Fibroblast of villous mesenchyme (primary cell): ENCODE results near the gene NAV3. TPM values are rescaled to one million over a fixed set of nuclear protein-coding genes. Genes with fewer than 3 reads are reported as not detected.

ENCODE experiments used
- DNase-seq: peaks from one replicate; pipeline ENCODE4 v3.0.0-alpha.2; 2010; ENCODE audit warnings: low read depth
- H3K4me3 ChIP-seq: 2 replicates; pipeline ENCODE4 v1.5.1; 2011; ENCODE audit warnings: low read depth, mild to moderate bottlenecking, low read length
- total RNA-seq: library from RNA; depleted of rRNA; stranded (reverse); fragments of >200 nt; gene quantifications from 2 replicates; pipeline ENCODE4 v1.2.3, GENCODE V29; 2012
- TF ChIP-seq, protein P1 (sequence below): IDR thresholded peaks from 2 replicates; pipeline ENCODE4 v1.5.1; 2012; ENCODE audit warnings: low read depth, mild to moderate bottlenecking, low read length; ENCODE audit not compliant: insufficient read depth

The NAV3 gene
- total RNA-seq, 1 donor, result 206 TPM

- TF ChIP-seq, protein P1, sequence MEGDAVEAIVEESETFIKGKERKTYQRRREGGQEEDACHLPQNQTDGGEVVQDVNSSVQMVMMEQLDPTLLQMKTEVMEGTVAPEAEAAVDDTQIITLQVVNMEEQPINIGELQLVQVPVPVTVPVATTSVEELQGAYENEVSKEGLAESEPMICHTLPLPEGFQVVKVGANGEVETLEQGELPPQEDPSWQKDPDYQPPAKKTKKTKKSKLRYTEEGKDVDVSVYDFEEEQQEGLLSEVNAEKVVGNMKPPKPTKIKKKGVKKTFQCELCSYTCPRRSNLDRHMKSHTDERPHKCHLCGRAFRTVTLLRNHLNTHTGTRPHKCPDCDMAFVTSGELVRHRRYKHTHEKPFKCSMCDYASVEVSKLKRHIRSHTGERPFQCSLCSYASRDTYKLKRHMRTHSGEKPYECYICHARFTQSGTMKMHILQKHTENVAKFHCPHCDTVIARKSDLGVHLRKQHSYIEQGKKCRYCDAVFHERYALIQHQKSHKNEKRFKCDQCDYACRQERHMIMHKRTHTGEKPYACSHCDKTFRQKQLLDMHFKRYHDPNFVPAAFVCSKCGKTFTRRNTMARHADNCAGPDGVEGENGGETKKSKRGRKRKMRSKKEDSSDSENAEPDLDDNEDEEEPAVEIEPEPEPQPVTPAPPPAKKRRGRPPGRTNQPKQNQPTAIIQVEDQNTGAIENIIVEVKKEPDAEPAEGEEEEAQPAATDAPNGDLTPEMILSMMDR, result no peak
- DNase-seq, result peak; percentile 57
- peak overlapping the region; percentile 12 for H3K4me3 ChIP-seq
Measured at GRCh38 chr12:77946541-77947061, 115.9 kb downstream of the NAV3 start.

DNA sequence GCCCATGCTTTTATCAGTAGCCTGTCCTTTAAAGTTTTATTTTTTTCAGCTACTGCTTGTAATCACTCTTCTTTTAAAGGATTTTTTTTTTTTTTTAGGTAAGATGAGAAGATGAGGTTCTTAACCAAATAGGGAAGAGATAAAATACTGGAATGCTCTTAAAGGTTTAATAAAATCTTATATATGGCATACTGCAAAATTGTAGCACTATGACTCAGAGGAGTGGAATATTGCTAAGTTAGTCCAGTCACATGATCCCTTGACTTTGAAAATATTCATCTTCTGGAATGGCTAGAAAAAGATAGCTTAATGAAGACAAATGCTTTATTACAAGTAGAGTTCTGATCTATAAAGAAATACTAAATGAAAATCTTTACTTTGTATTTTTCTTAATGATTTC is 116.6 kb downstream of the NAV3 start:
- H3K4me3 ChIP-seq, result no peak overlapping the region
- DNase-seq, result peak; percentile 63

GRCh38 chr12:77947746-77948145 is 117.1 kb downstream of the NAV3 start:
- H3K4me3 ChIP-seq, result no peak overlapping the region
- no peak for DNase-seq
- TF ChIP-seq, protein P1, result no peak

More for the DNA sequence above, 116.6 kb downstream of the NAV3 start:
- TF ChIP-seq, protein P1, result no peak

DNA sequence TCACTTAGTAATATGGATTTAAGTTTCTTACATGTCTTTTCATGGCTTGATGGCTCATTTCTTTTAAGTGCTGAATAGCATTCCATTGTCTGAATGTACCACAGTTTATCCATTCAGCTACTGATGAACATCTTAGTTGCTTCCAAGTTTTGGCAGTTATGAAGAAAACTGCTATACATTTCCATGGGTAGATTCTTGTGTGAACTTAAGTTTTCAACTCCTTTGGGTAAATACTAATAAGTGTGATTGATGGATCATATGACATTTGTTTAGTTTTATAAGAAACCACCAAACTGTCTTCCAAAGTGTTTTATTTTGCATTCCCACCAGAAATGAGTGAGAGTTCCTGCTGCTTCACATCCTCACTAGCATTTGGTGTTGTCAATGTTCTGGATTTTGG is 119.2 kb downstream of the NAV3 start:
- TF ChIP-seq, protein P1, result no peak
- no peak overlapping the region for H3K4me3 ChIP-seq
- DNase-seq, result no peak

DNA sequence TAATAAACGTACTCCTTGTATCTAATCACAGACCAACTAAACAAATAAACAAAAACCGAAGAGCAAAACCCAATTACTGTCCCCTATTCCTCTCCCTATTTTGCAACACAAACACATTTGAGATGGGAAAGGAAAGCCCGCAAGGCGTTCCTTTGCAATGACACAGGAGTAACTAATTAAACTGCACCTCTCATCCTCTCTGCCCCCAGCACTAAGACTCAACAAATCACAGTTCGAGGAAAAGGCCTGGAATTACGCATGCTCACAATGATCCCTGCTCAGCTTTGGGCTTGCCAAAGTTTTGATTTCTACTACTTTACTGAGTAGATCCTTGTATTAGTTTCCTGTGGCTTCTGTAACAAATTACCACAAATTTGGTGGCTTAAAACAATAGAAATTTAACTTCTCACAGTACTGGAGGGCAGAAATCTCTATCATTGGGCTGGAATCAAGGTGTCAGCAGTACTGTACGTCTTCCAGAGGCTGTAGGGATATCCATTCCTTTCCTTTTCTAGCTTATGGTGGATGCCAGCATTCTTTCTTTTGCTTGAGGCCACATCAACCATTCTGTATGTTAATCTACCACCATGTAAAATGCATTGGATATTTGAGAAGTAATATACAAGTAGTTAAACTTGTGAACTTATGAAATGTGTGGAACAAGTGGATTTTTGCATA is 123.0 kb downstream of the NAV3 start:
- no peak for DNase-seq
- TF ChIP-seq, protein P1, result no peak
- no peak overlapping the region for H3K4me3 ChIP-seq

GRCh38 chr12:77954206-77954555 is 123.5 kb downstream of the NAV3 start:
- no peak overlapping the region for H3K4me3 ChIP-seq
- TF ChIP-seq, protein P1, result no peak
- DNase-seq, result peak; percentile 39

GRCh38 chr12:77957062-77957461 is 126.4 kb downstream of the NAV3 start:
- H3K4me3 ChIP-seq, result no peak overlapping the region
- TF ChIP-seq, protein P1, result no peak
- peak; percentile 45 for DNase-seq
